ENCODE measurements around the gene TXK.

DNA sequence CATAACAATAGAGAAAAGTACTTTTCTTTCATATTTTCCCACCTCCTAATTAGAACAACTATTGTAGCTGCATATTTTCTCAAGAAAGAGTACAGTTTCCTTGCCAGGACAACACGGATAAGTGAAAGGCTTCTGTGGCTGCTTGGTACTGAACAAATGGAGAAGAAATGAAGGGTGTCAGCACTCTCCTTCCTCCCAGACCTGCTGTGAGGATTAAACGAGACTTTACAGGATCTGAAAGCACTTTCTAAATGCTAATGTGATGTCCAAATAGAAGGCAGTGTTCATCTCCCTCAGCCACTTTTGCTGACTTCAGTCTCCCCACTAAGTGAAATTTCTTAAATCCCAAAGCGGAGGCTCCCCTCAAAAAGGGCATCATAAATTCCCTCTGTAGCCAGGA is 103.6 kb downstream of the TXK start:
- TF ChIP-seq, protein P1, sequence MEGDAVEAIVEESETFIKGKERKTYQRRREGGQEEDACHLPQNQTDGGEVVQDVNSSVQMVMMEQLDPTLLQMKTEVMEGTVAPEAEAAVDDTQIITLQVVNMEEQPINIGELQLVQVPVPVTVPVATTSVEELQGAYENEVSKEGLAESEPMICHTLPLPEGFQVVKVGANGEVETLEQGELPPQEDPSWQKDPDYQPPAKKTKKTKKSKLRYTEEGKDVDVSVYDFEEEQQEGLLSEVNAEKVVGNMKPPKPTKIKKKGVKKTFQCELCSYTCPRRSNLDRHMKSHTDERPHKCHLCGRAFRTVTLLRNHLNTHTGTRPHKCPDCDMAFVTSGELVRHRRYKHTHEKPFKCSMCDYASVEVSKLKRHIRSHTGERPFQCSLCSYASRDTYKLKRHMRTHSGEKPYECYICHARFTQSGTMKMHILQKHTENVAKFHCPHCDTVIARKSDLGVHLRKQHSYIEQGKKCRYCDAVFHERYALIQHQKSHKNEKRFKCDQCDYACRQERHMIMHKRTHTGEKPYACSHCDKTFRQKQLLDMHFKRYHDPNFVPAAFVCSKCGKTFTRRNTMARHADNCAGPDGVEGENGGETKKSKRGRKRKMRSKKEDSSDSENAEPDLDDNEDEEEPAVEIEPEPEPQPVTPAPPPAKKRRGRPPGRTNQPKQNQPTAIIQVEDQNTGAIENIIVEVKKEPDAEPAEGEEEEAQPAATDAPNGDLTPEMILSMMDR (conservative IDR thresholded peaks at IDR 0.05; ENCODE audit: low read length), result no peak
- no peak for TF ChIP-seq EZH2phosphoT487 (IDR thresholded peaks at IDR 0.05; ENCODE audit: borderline replicate concordance)
